ENCODE results near the gene DHRS3. TPM values are rescaled to one million over a fixed set of nuclear protein-coding genes. Genes with fewer than 3 reads are reported as not detected.
"Not testable (repeated sequence)": the region's sequence is repeated elsewhere in the genome, so short reads cannot be mapped to it uniquely, and the experiment has no call there.

Gene DHRS3
- total RNA-seq, 1 donor from 2014 or later: 31.5 TPM

DNA sequence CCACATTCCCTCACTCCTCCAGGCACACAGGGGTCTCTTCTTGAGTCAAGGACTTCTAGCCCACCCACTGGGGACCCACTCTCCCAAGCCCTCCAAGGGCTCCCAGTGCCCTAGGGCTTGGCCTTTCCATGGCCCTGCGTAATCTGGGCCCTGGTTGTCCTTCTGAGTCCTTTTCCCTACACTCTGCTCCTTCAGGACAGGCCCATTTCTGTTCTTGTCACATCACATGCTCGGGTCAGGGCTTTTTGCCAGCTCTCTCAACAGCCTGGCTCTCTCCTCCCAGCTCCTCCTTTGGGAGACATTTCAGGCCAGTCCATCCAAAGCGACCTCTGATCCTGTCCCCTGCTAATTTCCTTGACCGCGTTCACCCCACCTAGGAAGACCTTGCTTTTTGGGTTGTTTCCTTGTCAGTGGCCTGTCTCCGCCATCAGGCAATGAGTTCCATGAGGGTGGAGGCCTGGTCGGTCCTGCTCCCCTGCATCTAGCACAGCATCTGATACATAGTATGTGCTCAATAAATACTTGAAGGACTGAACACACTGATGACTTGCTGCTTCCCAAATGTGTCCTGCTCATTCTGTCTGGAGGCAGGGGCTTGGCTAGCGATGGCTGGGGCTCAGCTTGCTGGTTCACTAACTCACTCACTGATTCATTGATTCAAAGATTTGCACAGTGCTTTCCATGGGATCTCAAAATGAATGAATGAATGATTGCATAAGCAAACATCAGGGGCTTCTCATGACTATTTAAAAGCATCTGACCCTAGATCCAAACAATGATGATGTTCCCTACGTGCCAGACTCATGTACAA, 44.8 kb downstream of the DHRS3 start:
- no peak for DNase-seq

DNA sequence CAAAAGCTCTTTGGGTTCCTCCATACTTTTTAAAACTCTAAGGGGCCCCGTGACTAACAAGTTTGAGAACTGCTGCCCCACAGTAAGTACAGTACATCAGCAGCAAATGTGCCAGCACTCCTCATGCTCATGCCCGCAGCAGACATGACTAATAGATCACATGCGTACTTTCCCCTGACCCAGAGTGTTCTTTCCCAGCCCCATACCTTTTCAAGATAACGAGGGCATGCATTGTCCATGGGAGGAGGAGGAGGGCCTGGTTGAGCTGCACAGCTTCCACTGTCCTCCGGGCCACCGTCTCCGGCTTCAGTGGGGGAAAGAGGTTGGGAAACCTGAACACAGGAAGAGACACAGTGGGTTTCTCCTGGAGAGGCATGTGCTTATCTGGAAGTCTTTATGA, 45.5 kb downstream of the DHRS3 start:
- DNase-seq: no peak

DNA sequence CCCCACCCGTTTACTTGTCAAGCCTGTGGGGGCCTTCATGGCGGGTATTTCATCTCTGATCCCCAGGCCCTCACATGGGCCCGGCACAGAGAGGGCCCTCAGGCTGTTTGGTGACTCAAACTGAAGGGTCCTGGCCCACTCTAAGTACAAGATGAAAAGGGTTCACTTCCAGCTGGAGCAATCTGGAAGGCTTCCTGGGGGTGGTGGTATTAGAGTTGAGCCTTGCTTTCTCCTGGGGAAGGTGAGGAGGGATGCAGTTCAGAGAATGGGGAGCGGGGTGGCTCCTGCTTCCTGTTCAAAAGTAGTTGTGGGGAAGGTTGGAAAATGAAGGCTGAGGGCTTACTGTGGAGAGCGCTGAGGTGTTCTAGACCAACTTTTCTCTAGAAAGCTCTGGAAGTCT, 47.7 kb downstream of the DHRS3 start:
- DNase-seq: no peak

- DNase-seq: no peak
Measured at GRCh38 chr1:12568009-12568767, 49.8 kb downstream of the DHRS3 start.

DNA sequence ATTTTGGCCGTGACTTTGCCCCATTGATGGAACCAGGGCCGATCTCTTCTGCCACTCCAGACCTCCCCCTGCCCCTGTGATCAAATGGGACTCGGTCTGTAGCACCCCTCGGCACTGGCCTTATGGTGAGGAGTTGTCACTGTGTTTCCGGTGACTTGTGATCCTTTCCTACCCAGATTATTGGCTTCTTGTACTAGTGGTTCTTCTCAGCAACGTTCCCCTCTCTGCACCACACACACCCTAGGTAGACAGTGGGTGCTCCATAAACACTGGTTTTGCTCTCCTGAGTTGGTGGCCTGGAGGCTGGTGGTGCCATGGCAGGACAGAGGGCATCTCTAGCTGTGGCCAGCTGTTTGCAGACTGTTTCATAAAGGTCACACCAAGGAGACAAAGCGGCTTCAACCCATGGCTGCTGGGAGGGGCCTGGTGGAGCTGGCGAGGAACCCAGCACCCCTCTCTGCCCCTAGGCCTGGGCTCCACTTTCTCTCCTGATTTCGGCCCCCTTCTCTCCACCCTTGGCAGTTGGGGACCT, 50.7 kb downstream of the DHRS3 start:
- DNase-seq: no peak

DNA sequence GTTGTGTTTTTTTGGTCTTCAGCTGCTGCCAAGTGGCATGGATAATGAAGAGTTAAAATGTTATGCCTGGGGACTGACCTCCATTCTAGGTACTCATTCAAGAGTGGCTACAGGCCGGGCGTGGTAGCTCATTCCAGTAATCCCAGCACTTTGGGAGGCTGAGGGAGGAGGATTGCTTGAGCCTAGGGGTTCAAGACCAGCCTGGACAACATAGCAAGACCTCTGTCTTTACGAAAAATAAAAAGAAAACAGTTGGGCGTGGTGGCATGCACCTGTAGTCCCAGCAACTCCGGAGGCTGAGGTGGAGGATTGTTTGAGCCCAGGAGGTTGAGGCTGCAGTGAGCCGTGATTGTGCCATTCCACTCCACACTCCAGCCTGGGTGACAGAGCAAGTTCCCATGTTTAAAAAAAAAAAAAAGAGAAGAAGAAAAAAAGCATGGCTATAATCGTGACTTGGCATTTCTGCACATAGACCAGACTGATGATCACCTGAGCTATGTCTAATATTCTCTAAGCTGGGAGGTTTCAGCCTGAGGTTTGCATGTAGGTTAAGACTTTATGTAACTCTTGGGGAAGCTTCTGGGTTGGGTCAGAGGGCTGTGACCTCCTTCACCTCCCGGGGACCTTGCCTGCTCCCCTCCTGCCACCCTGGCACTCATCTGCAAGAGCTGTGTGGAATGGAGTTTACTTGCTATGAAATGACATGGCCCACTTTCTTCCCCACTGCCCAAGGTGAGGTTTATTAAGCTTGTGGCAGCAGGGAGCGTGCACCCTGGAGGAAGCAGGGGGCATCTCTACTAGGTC, 51.3 kb downstream of the DHRS3 start:
- no peak for DNase-seq

- no peak for DNase-seq
Measured at GRCh38 chr1:12565966-12566352, 52.1 kb downstream of the DHRS3 start.

DNA sequence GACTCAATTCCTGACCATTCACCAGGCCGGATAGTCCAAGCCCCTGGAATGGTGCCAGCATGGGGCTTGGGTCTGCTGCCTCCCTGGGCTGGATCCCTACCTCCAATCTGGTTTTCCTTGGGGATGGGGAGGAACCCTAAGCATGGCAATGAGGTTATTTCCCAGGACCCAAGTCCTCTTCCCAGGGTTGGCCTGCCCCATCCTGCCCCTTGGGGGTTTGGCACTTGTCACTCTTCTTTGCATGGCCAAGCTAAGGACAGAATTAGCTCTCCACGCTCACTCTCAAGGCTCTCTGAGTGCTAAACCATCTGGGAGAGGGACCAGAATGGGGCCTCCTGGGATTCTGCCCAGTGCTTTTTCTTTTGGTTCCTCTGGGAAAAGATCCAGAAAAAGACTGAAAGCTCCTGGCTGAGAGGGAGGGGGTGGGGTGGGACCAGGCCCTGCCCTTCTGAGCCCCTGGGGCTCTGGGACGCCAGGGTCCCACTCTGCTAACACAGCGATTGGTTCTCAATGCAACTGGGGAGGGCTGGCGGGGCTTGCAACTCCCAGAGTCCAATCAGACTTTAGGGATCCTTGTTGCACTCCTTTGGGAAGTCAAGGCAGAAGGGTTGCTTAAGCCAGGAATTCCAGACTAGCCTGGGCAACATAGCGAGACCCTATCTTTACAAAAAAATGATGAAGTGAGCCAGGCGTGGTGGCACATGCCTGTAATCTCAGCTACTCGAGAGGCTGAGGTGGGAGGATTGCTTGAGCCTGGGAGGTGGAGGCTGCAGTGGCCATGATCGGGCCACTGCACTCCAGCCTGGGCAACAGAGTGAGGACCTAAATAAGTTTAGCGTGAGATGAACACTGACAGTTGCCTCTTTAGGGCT, 52.7 kb downstream of the DHRS3 start:
- DNase-seq: no peak

DNA sequence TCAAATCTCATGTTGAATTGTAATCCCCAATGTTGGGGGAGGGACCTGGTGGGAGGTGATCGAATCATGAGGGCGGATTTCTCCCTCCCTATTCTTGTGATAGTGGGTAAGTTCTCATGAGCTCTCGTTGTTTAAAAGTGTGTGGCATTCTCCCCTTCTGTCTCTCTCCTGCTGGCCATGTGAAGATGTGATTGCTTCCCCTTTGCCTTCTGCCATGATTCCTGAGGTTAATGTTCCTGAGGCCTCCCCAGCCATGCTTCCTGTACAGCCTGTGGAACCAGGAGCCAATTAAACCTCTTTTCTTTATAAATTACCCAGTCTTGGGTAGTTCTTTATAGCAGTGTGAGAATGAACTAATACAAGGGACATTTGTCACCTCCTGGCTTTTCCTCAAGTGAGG, 53.8 kb downstream of the DHRS3 start:
- not testable (repeated sequence) for DNase-seq

- no peak for DNase-seq
Measured at GRCh38 chr1:12562955-12563576, 54.9 kb downstream of the DHRS3 start.

DNA sequence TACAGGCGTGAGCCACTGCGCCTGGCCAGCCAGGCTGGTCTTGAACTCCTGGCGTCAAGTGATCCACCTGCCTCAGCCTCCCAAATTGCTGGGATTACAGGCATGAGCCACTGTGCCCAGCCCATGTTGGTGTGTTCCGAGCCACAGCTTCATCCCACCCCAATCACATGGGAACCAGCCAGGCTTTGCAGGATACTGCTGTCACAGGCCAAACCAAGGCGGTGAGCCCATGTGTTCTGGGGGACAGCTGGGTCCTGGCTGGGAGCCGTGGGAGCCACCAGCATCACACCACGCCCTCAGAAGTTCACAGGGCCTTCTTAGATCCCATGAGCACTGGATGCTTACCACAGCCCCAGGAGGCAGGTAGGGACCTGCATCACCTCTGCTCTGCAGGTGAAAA, 56.9 kb downstream of the DHRS3 start:
- no peak for DNase-seq

DNA sequence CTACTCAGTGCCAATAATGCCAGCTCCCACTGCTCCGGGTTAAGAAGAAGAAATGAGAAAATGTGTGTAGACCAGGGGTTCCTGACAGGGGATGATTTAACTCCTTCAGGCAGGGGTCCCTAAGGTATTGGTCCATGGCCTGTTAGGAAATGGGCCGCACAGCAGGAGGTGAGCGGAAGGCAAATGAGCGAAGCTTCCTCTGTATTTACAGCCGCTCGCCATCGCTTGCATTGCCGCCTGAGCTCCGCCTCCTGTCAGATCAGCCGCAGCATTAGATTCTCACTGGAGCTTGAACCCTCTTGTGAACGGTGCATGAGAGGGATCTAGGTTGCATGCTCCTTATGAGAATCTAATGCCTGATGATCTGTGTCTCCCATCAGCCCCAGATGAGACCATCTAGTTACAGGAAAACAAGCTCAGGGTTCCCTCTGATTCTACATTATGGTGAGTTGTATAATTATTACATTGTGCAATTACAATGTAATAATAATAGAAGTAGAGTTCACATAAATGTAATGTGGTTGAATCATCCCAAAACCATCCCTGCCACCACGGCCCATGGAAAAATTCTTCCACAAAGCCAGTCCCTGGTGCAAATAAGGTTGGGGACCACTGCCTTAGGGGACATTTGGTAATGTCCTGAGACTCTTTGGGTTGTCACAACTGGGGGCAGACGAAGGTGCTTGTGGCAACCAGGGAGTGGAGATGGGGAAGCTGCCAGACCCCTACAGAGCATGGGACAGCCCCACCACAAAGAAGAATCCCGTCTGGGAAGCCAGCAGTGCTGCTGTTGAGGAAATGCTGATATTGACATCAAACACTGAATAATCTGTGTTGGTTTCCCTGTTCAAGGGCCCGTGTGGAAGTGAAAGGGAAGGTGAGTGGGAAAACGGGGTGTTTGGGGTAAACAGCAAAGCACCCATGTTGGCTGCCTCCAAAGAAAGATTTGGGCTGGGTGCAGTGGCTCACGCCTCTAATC, 60.8 kb downstream of the DHRS3 start:
- DNase-seq: no peak

- peak; percentile 93 for DNase-seq
Measured at GRCh38 chr1:12556368-12556930, 61.6 kb downstream of the DHRS3 start.

- no peak for DNase-seq
Measured at GRCh38 chr1:12555411-12556367, 62.3 kb downstream of the DHRS3 start.

DNA sequence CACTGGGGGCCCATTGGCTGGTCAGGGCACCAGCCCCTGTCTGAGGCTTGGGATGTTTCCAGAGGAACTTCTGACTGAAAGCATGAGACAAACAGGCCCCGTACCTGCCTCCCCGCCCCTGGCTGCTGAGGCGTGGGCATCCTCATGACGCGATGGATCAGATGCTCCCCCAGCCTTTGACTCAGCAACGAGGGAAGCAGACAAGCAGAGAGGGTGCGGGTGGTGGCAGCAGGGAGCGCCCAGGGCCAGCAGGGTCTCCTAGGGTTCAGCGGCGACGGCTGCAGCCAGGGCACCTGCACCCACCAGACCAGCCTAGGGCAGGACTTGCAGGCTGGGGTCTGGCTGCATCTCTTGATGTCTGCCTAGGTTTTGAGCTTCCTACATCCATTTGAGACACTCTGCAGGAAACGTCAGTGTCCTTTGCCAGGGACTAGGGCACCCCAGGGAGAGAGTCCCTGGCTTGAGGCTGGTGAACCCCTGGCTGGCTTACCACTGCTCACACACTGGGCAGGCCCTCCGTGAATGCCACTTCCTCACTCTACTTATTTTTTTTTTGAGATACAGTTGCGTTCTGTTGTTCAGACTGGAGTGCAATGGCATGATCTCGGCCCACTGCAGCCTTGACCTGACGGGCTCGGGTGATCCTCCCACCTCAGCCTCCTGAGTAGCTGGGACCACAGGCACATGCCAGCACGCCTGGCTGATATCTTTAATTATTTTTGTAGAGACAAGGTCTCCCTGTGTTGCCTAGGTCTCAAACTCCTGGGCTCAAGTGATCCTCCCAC, 63.3 kb downstream of the DHRS3 start:
- DNase-seq: no peak

DNA sequence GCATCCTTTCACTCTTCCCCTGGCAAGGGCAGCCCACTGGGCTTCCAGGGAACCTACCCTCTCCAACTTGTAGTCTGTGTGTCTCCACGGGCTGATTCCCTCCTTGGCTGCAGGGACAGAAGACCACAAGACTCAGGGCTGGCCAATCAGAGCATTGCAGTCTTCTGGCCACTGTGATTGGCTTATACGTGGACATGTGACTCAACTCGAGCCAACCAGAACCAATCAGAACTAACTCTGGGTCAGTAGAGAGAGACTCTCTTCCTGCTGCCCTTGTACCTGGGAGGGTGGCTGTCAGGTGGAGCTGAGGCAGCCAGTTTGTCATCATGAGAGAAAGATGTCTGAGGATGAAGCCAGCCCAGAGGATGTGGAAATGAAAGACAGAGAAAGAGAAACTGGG, 64.0 kb downstream of the DHRS3 start:
- no peak for DNase-seq
